ENCODE results near the gene MRPS5.

MRPS5 gene

DNA sequence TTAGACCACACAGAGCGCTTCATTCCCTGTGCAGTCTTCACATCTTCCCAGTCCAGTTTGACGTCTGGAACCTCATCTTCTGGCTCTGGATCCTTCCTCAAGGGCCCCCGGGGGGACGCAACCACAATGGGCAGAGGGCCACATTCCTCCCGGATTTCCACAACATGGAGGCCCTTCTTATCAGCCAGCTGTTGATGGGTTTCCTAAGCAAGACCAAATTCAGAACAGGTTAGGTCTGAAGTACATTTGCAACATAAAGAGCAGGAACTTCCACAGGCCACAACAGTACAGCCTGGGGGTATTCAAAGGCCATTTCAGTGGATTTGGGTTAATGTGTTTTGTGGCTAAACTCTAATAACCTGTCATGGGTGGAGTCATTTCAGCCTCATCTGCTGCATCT, 34.2 kb downstream of the MRPS5 start:
- no peak for DNase-seq (ENCODE audit: low spot score)

GRCh38 chr2:95086017-95086416, 35.6 kb downstream of the MRPS5 start:
- no peak for DNase-seq (ENCODE audit: low spot score)

- DNase-seq (ENCODE audit: low spot score) = no peak
These were observed 39.1 kb downstream of the MRPS5 start for GRCh38 chr2:95082477-95082876.

- no peak for DNase-seq (ENCODE audit: low spot score)
These were observed 42.4 kb downstream of the MRPS5 start for GRCh38 chr2:95079199-95079683.

- no peak for DNase-seq (ENCODE audit: low spot score)
These were observed 43.6 kb downstream of the MRPS5 start for GRCh38 chr2:95077861-95078603.

DNA sequence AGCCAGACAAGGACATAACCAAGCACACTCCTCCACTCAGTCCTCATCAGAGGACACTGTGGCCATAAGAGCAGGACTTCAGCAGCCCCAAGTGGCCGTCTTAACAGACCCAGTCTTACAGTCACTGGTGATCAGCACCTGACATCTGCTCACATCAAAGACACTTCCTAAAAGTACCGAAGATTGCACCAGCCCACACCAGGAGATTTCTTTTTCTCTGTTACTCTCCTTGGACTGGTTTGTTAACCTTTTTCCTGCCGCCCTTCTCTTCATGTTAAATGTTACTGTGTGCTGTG, 44.1 kb downstream of the MRPS5 start:
- no peak for DNase-seq (ENCODE audit: low spot score)

- peak; percentile 85 for DNase-seq (ENCODE audit: low spot score)
These were observed 44.7 kb downstream of the MRPS5 start for GRCh38 chr2:95076705-95077529.

DNA sequence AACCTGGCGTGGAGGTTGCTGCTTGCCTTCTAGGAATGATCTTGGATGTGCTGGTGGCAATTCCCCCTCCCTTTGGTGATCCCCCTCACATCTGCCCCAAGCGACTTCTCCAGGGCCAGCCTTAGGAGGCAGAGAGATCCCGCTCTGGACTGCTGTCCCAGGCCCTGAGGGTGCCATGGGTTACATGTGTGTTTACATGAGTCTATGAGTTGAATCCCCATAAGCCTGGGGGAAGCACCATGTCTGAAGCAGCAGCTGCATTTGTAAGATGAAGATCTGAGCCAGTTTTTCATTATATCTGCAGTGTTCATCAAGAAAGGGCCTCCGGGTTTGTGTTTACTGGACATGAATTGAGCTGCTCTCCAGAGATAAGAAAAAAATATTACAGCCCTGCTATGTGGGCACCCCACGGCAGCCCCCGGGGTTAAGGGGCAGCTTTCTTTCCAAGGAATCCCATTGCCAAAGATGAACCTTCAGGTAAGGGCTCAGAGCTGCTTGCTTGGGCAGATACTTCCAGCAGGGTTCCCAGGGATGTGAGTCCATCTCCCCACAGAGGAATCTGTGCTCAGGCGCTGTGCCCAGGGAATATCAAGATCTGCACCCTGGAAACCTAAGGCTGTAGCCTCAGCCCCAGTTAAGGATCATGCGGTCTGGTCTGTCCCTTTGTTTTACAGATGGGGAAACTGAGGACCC, 46.0 kb downstream of the MRPS5 start:
- DNase-seq (ENCODE audit: low spot score) = no peak

DNA sequence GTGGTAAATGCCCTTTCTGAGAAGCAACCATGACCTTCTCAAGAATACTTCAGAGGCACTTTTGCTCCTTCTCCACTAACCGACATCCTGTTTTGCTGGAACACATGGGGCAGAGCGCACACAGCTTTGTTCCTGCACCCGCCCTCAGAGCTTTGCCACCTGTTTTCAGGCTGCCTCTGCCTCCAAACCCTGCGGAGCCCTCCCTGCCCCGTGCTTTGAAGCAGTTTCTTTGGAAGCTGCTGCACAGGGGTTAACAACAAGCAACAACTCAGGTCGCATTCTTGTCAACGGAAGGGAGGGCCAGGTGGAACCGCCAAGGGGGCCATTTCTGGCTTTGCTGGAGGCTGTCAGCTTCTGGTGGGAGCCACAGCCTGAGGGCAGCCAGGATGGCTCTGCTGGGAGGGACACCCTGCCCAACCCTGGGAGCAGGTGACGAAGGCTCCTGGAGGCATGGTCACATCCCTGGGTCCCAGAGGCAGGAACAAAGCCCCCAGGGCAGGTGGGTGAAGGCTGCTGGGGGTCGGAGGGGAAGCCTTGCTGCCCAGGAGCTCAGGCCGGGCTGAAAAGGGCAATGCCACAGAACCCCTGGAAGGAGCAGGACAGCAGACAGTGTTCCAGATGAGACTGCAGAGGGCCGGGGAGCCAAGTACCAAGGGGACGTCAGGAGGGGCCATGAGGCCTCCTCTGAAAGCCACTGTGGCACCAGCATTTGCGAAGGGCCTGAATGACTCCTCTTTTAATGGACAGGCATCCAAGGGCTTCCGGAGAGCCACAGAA, 46.8 kb downstream of the MRPS5 start:
- DNase-seq (ENCODE audit: low spot score) = peak; percentile 40

GRCh38 chr2:95073856-95074662, 47.5 kb downstream of the MRPS5 start:
- peak; percentile 20 for DNase-seq (ENCODE audit: low spot score)

- no peak for DNase-seq (ENCODE audit: low spot score)
These were observed 49.2 kb downstream of the MRPS5 start for GRCh38 chr2:95072424-95072823.

GRCh38 chr2:95071856-95072255, 49.8 kb downstream of the MRPS5 start:
- peak; percentile 15 for DNase-seq (ENCODE audit: low spot score)

DNA sequence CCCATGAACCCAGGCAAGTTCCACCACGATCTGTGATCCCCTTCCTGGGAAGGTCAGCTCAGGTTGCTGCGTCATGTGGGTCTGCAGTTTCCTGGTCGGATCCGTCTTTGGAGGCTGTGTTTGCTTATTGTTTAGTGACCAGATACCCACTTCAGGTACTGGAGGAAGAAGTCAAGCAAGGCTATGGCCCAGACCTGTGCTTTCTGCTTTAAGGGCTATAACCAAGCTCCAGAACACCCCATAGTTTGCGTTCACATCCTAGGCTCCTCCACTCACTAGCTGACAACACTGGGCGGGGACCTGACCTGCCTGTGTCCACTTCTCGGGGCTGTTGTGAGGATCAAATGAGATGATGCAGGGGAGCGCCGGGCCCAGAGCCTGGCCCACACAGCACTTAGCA, 52.1 kb downstream of the MRPS5 start:
- peak; percentile 15 for DNase-seq (ENCODE audit: low spot score)

- DNase-seq (ENCODE audit: low spot score) = peak; percentile 15
These were observed 53.4 kb downstream of the MRPS5 start for GRCh38 chr2:95068256-95068655.

GRCh38 chr2:95063086-95063958, 58.3 kb downstream of the MRPS5 start:
- peak; percentile 14 for DNase-seq (ENCODE audit: low spot score)

DNA sequence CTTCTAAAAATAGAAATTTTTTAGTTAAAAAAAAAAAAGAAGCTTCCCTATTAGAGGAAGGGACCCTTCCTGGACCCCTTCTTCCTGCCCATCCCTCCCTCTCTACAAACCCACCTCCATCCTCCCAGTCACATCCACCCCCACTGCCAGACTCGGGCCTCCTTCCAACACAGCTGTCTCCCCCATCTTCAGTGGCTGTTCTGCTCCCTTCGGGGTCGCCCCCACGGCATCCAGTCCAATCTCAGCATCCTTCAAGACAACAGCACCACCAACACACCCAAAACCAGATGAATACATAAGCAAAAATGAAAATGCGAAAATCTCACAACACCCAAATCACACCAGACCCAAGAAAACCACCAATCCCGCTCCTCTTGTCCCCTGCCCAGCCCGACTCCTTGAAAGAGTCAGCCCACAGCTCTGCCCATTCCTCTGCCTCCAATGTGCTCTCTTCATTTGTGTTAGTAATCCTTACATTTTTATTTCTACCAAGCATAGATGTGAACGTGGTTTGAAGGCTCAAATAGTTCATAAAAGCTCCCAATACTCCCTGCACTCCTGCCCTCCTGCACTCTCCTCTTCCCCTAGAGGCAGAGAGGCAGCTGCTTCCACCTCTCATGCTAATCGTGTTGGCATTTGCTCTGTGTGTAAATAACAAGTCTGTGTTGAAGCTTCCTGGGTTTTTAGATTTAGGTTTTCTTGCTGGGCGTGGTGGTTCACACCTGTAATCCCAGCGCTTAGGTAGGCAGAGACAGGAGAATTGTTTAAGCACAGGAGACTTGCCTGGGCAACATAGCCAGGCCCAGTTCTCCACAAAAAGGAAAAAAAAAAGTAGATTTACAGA, 59.1 kb downstream of the MRPS5 start:
- peak; percentile 28 for DNase-seq (ENCODE audit: low spot score)

GRCh38 chr2:95061601-95062183, 59.9 kb downstream of the MRPS5 start:
- no peak for DNase-seq (ENCODE audit: low spot score)

GRCh38 chr2:95061119-95061512, 60.5 kb downstream of the MRPS5 start:
- DNase-seq (ENCODE audit: low spot score) = no peak
